ENCODE results near the gene CSMD2.

Gene CSMD2

DNA sequence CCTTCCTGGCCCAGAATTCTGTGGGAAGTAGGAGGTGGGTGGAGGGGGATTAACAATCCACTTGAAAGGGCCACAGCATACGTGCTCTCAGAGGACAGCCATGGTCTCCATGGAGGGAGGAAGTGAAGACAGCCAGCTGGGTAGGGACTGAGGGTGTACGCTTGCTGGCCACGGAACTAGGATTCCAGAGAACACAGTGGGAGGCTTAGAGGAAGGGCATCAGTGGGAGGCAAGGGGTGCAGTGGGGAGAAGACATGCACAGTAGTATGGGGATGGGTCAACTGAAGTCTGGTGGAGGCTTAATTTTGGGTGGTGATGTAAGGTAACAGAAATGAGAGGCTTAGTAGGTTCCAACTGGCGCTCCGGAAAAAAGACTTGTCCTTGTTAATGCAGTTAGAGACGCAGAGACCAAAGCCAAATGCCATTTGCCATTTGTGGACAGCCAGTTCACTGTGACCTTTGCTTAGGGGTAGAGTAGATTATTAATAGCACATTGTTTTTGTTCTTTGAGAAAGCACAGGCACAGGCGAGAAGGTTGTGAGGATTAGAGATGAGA lies 589.6 kb downstream of the CSMD2 start:
- no peak for DNase-seq

DNA sequence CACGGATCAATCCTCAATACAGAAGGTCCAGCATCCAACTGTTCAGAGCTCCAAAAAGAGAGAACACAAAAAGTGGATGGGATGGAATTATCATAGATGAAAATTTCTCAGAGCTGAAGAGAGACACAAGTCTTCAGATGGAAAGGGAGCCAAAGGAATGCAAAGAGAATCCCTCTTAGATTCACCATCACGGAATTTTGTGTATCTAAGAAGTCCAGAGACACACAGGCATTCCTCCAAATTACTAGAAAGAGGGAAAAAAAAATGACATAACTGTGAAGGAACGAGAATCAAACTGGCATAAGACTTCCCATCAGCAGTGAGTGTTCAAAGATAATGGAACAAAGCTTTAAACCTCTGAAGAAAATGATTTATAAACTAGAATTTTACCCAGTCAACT lies 591.4 kb downstream of the CSMD2 start:
- no peak for DNase-seq

DNA sequence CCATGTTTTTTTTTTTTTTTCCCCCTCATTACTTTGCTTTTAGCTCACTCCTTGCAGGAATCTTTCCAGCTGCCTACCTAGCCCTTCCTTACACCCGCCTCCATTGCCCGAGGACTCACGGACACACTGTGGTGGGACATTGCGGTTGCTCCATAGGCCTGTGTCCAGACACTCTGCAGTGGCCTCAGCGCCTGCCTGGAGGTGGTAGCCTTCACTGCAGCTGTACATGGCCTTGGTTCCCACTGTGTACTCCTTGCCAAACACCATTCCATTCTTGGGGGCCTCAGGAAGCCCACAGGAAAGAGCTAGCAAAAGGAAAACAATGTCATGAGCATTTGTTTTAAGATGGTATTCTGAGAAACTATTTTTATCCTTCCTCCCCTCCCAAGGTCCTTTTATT lies 592.6 kb downstream of the CSMD2 start:
- no peak for DNase-seq

DNA sequence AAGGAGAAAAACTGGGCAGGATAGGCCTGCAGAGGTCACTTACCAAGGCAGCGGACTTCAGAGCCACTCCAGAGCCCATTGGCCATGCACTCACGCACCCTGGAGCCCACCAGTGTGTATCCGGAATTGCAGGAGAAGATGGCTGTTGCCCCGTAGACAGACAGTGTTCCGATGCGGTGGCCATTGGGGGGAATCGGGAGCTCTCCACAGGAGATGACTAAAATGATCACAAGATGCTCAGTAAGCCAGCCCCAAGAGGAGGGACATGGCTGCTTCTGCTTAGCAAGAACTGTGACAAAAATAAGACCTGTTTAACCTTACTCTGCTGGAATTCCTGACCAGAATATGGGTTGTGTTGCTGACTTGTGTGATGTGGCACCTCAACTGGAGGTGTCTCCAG lies 595.7 kb downstream of the CSMD2 start:
- DNase-seq, result no peak

DNA sequence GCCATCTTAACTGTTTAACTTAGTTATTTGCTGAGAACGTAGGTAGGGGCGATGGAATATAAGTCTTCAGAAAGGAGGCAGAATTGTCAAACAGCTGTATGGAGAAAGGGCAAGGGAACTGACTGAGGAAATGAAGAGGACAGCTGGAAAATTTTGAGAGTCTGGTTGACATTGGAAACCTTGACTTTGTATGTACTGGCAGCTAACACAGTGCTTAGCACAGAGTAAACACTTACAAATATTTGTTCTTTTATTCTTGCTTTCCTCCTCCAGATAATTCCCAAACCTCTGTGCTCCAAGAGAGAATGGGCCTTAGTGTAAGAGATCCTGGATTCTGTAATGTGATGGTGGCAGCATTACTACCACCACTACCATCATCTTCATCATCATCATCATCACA lies 601.3 kb downstream of the CSMD2 start:
- DNase-seq, result no peak

DNA sequence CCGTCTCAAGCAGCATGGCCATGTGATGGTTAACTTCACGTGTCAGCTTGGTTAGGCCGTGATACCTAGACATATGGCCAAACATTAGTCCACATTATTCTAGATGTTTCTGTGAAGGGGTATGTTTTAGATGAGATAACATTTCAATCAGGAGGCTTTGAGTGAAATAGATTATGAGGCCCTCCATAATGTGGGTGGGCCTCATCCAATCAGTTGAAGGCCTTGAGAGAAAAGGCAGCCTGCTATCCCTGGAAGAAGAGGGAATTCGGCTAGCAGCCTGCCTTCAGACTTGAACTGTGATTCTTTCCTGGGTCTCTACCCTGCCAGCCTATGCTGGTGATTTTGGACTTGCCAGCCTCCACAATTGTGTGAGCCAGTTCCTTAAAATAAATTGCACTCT lies 602.5 kb downstream of the CSMD2 start:
- DNase-seq, result no peak

DNA sequence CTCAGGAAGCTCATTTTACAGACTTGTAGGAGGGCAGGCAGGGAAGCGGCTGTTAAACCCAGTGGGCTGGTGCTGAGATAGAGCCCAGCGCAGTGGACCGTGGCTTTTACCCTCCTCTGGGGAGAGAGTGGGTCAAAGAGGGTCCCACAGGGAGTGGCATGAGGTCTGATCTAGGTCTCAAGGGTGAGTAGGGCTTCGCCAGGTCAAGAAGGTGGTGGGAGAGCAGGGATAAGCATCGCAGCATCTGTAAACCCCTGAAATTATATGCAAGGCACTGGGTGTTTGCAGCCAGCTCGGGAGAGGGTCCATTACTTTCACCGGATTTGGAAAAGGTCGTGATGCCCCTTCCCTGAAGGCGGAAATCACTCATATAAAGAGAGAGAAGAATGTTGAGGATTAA lies 603.5 kb downstream of the CSMD2 start:
- no peak for DNase-seq

DNA sequence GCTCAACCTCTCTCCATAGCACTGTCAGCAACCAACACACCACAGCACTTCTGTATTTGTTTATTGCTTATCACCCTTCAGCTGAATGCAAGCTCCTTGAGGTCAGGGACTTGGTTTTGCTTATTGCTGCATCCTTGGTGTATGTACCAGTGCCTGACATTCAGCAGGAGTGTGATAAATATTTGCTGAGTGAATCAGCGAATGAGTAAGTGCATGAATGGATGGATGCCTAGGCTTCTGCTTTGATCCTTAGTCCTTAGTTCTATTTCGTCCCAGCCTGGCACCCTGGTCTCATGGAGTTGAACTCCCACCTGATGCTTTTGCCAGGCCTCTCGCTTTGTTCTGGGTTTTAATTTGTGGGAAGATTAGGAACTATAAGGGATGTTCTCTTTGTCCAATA lies 604.4 kb downstream of the CSMD2 start:
- no peak for DNase-seq

DNA sequence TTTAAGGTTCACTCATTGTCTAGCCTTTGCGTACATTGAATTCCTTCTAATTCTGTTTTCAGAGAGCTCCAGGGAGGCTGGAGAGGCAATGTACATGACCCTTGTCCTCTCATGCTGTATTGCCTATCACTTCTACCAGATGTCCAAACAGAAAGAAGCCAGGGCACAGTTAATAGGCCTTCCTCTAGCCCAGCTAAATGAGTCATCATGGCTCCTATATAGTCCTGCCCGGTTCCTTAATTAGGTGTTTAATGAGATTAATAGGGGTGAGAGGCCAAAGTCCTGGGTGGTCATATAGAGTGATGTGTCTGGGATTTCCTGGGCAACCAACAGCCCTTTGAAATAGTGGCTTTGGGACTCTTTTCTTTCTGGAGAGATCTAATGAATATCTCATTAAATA lies 616.3 kb downstream of the CSMD2 start:
- no peak for DNase-seq

DNA sequence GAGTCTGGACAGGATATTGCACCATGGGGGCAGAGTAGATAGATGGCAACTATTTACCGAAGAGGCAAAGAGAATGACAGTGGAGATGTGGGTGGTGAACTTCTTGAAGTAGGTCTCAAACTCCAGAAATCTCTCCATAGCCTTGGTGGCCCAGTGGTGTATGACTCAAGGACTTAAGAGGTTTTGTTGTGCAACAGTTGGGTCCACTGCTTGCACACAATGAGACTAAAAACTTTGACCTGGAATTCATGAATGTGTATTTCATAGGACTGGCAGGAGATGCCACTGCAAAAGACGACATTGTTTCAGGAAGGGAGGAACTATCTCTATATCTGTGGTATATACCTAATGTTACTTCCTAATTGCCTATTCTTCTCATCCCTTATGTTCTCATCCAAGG lies 616.7 kb downstream of the CSMD2 start:
- DNase-seq, result no peak

DNA sequence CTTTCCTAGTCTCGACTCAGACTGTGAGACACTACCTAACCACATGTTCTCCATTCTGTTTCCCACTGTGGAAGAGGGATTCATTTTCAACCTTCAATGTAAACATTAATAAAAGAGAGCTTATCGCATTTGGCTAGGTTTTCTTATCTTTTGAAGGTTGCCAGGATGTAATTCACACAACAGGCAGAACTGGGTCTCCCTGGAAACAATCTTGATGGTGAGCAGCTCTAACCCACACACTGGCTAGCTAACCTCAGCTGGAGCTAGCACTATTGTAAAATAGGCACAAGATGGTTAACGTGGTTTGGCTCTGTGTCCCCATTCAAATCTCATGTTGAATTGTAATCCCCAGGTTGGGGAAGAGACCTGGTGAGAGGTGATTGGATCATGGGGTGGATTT lies 617.5 kb downstream of the CSMD2 start:
- DNase-seq, result no peak

DNA sequence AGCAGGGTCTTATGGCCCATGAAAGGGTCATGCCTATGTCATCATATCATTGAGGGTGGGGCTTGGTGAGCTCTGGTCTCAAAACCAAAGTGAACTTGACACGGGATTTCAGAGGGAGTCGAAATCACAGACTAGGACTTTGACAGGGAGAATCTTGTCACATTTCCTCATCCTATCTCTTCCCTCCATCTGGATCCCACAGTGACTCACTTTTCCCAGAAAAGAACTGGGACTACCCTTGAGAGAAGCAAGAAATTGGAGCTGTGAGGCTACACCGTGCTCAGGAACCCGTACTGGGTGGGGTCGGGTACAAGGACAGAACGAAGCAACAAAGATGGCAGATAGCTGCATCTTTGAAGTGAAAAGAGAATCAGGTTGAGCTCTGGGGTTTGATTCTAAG lies 623.1 kb downstream of the CSMD2 start:
- DNase-seq, result no peak

DNA sequence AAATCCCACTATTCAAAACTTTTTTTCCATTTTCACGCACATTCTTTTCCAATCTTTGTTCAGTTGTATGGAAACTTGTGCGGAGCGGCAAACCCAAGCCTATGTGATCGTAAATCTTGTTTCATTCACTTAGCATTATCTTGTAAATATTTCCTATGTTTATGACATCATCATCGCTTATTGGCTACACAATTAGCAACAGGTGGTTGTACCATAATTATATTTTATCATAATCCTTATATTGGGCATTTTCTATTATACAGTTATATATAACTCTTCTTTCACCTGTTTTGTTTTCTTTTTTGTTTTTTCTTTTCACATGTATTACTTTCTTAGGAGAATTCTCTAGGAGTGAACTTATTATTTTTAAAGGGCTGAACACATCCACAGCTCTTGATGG lies 627.1 kb downstream of the CSMD2 start:
- no peak for DNase-seq

DNA sequence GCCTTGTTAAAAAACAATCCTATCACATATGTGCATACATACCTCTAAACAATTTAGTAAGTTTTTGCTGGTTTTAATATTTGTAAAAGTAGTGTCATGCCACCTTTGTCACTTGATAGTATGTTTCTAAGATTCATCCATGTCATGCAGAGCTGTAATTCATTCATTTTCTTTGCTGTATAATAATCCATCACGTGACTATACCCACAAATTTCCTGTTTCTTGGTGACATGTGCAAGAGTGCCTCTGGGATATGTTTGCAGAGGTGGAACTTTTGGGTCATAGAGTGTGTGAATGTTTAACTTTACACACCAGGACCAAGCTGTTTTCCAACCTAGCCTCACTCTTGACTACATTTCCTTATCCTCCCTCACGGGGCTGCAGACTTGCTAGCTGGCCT lies 629.7 kb downstream of the CSMD2 start:
- no peak for DNase-seq

DNA sequence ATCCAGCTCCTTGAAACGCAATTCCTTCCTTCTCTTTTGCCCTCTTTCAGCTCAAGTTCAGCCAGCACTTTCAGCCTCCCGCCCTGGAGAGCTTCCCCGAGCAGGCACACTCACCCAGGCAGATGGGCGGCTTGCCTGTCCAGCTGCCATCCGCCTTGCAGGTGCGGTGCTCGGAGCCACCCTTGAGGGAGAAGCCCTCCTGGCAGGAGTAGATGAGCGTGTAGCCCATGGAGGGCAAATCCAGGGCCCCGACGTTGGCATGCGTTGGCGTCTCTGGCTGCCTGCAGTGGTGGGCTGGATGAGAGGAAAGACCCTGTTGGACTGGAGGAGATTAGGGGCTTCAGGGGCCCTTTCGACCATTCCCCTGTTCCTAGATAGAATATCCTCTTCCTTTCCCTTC lies 632.1 kb downstream of the CSMD2 start:
- DNase-seq, result no peak

DNA sequence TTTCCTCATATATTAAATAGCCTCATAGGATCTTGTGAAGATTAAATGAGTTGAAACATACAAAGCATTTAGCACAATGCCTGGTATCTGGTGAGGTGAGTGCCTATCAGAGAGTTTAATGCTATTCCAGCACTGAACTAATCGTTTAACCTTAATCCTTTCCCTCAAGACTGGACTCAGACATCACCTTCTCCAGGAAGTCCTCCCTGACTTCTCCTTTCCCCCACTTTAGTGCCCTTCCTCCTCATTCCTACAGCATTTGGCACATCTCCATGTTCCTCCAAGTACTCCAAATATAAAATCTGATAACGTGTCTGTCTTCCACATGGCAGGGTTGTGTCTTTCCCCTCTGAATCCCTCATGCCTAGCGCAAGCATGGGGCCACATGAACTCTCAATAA lies 632.8 kb downstream of the CSMD2 start:
- no peak for DNase-seq

DNA sequence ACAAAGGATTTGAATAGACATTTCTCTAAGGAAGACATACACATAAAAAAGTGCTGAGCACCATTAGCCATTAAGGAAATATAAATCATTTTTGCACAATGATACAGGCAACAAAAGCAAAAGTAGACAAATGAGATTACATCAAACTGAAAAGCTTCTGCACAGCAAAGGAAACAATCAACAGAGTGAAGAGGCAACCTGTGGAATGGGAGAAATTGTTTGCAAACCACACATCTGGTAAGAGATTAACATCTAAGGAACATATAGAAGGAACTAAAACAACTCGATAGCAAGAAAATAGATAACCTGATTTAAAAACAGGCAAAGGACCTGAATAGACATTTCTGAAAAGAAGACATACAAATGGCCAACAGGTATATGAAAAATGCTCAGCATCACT lies 635.1 kb downstream of the CSMD2 start:
- DNase-seq, result no peak

DNA sequence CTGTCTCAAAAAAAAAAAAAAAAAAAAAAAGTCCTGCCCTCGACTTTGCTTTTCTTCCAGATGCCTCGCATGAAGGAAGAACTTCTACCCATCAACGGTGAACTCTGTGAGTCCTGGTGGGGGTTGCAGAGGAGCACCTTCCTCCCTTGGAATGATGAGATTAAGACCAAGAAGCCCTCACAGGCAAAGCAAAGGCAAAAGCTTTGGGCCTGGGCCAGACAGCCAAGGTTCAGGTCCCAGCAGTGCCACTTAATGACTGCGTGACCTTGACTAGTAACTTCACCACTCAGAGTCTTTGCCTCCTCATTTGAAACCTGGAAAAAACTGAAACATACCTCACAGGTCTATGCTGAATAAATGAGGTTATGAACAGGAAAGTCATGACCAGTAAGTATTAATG lies 637.1 kb downstream of the CSMD2 start:
- no peak for DNase-seq

DNA sequence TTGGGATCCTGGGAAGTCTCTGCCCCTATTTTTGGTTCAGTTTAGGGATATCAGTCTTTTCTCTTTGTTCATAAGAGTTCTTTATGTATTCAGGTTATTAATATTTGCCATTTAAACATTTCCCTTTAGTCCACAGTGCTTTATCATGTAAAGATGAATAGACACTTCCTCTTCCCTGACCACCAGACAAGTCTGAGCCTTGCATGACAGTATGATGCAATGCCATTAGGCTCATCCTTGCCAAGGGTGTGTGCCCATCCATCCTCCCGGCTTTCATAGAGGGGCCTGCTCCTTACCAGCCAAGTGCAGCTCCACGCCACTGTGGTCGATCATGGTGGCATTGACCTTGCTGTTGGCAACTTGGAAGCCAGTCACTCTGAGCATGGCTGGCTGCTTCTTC lies 640.4 kb downstream of the CSMD2 start:
- DNase-seq, result no peak

DNA sequence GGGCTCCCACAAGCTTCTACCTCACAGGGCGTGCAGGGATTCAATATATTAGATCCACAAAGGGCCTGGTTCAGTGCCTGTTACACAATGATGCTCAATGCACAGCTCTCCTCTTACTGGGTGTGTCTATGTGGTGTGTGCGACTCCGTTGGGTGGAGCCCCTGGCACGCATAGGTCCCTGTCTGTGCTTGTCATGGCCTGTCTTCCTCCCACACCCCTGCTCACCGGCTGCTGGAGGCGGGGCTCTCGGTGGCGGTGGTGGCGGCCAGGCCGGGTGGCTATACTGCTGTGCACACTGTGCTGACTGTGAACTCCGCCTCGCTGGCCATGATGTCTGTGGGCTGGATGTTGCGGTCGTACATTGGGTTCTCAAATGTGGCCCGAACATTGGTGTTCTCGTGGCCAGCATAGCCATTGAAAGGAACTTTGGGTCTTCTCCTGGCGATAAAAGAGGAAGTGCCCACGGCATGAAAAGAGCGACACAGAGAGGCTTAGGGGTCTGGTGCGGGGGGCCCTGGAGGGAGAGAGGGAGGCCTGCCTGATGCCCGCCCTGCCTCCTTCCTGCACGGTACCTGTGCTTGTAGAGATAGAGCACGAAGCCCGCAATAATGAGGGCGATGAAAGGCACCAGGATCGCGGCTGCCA lies 645.7 kb downstream of the CSMD2 start:
- no peak for DNase-seq

DNA sequence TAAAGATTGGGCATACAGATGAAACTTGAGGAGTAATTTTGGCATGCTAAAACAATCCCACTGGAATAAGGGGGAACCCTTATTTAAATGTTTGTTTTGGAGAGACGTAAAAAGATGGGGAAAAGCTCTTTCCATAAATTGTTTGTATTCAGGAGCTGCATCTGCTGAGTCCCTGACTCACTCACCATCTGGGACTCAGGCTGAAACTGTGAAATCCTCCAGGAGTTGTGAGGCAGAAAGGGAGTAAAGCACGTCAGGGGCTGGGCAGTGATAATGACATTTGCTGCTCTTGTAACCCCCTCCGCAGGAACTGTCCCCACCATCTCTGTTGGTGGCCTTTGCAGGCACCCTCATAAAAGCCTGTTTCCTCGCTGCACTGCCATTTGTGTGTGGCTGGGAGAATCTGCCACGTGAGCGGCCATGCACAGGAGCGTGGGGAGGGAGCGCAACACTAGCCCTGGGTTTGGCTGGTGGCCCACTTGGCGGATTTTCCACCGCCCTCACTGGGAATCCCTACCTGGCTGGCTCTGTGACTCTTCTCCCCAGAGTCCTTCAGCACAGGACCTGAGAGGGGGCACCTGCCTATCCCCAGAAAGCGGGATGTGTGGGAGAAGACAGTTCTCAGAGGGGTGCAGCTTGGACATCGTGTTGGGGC lies 647.3 kb downstream of the CSMD2 start:
- no peak for DNase-seq

DNA sequence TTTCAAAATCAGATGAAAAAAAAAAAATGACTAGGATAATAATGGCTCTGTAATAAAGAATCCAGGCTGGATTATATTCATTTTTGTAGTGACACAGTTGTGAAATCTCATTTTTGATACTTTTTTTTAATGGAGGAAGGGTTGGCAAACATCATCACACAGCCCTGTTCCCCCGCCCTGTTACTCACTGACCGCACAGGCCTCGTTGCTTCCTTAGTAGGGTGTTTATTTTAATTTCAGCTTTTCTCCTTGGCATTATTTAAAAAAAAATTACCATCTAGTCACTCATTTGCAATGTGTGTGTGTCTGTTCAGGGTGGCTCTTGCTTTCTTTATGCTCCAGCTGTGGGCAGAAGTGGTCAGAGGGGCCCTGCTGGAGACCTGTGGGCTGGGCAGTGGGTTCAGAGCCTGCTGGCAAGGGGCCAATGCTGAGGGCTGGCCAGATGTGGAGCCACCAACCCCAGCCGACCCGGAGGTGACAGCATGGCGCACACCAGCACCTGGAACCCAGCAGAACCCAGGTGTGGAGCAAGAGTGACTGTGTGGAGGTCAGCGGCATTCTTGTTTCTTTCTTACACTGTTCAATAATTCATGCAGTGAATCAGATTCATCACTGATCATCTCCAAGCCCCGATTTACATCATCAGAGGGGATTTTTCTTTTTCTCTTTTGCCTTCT lies 648.0 kb downstream of the CSMD2 start:
- DNase-seq, result no peak

DNA sequence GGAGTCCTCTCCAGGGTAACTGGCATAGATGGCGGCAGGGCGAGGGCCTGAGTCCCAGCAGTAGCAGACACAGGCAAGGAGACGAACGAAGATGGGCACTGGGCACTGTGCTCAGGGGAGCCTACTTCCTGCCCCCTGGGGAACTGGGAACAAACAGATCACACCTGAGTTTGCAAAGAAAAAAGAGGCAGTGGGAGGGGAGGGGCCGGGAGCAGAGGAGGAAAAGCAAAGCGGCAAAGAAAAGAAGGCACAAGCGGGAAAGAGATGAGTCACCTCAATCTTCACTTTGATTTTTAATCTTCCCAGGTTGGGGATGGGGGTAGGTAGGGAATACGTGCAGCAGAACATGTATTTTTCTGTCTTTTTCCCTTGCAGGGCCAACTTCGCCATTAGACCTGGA lies 648.6 kb downstream of the CSMD2 start:
- DNase-seq, result no peak

DNA sequence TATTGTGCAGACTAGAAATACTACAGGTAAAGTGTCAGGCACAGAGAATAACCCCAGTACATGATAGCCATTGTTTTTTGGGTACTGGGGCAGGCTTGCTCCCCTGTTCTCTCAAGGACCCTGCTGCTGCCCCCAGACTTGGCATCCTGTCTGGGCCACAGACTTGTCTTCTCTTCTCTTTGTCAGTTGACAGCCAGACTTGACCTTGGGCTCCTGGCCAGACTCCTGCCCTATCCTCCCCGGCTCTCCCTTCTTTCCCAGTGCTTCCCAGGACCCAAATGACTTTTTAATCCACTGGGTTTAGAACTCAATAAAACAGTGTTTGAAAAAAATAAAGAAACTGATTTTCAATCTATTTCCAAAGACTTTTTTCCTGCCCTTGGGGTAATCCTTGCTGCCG lies 649.4 kb downstream of the CSMD2 start:
- DNase-seq, result no peak

Measured in stimulated activated CD4-positive, alpha-beta T cell treated with anti-CD3 and anti-CD28 coated beads, Interleukin-2, amount 100 ng/mL, for 48 hours (primary cell).